ENCODE measurements around the gene CDH13.

CDH13 gene

DNA sequence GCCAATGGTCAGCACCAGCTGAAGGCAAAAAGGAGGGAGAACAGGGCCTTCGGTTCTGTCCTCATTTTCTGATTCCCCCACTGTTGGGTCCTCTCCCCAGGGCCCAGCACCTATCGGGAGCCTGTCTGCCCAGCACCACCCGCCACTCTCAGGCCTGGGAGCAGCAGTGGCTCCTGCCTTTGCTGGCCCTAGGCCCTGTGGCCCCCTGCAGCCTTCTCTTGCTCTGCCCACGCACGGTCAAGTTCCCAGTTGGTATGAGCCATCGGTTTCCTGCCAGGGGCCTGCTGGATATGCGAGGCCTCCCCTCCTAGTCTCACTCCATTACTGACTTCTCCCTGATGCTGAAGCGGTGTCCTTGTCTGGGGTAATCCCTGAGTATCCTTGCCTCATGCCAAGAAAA lies 1218.5 kb downstream of the CDH13 start:
- ATAC-seq: no peak
- TF ChIP-seq ESRRG (CRISPR knock-in tag; IDR thresholded peaks at IDR 0.05): no peak
- TF ChIP-seq ISL1 (CRISPR knock-in tag; IDR thresholded peaks at IDR 0.05): no peak
- TF ChIP-seq, protein P1, sequence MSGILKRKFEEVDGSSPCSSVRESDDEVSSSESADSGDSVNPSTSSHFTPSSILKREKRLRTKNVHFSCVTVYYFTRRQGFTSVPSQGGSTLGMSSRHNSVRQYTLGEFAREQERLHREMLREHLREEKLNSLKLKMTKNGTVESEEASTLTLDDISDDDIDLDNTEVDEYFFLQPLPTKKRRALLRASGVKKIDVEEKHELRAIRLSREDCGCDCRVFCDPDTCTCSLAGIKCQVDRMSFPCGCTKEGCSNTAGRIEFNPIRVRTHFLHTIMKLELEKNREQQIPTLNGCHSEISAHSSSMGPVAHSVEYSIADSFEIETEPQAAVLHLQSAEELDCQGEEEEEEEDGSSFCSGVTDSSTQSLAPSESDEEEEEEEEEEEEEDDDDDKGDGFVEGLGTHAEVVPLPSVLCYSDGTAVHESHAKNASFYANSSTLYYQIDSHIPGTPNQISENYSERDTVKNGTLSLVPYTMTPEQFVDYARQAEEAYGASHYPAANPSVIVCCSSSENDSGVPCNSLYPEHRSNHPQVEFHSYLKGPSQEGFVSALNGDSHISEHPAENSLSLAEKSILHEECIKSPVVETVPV (CRISPR knock-in tag; IDR thresholded peaks at IDR 0.05): no peak
- no peak for TF ChIP-seq GLIS3 (CRISPR knock-in tag; IDR thresholded peaks at IDR 0.05)
- TF ChIP-seq, protein P2, sequence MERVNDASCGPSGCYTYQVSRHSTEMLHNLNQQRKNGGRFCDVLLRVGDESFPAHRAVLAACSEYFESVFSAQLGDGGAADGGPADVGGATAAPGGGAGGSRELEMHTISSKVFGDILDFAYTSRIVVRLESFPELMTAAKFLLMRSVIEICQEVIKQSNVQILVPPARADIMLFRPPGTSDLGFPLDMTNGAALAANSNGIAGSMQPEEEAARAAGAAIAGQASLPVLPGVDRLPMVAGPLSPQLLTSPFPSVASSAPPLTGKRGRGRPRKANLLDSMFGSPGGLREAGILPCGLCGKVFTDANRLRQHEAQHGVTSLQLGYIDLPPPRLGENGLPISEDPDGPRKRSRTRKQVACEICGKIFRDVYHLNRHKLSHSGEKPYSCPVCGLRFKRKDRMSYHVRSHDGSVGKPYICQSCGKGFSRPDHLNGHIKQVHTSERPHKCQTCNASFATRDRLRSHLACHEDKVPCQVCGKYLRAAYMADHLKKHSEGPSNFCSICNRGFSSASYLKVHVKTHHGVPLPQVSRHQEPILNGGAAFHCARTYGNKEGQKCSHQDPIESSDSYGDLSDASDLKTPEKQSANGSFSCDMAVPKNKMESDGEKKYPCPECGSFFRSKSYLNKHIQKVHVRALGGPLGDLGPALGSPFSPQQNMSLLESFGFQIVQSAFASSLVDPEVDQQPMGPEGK (CRISPR knock-in tag; IDR thresholded peaks at IDR 0.05; ENCODE audit: borderline replicate concordance): no peak
- TF ChIP-seq, protein P3, sequence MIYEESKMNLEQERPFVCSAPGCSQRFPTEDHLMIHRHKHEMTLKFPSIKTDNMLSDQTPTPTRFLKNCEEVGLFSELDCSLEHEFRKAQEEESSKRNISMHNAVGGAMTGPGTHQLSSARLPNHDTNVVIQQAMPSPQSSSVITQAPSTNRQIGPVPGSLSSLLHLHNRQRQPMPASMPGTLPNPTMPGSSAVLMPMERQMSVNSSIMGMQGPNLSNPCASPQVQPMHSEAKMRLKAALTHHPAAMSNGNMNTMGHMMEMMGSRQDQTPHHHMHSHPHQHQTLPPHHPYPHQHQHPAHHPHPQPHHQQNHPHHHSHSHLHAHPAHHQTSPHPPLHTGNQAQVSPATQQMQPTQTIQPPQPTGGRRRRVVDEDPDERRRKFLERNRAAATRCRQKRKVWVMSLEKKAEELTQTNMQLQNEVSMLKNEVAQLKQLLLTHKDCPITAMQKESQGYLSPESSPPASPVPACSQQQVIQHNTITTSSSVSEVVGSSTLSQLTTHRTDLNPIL (CRISPR knock-in tag; IDR thresholded peaks at IDR 0.05; ENCODE audit: low read depth): no peak
- TF ChIP-seq ZFP30 (CRISPR knock-in tag; IDR thresholded peaks at IDR 0.05): no peak
- no peak for TF ChIP-seq RARB (CRISPR knock-in tag; IDR thresholded peaks at IDR 0.05)
- no peak for TF ChIP-seq TOX (CRISPR knock-in tag; IDR thresholded peaks at IDR 0.05; ENCODE audit: borderline replicate concordance)
- TF ChIP-seq OSR1 (CRISPR knock-in tag; IDR thresholded peaks at IDR 0.05): no peak
- no peak for TF ChIP-seq TCF4 (CRISPR knock-in tag; IDR thresholded peaks at IDR 0.05; ENCODE audit: borderline replicate concordance)
- no peak for TF ChIP-seq ZC3H10 (CRISPR knock-in tag; IDR thresholded peaks at IDR 0.05)
- TF ChIP-seq ZNF8 (CRISPR knock-in tag; IDR thresholded peaks at IDR 0.05): no peak
- TF ChIP-seq ZNF565 (CRISPR knock-in tag; conservative IDR thresholded peaks at IDR 0.05; ENCODE audit: low read depth): no peak
- no peak for TF ChIP-seq BACH2 (CRISPR knock-in tag; IDR thresholded peaks at IDR 0.05; ENCODE audit: borderline replicate concordance)

DNA sequence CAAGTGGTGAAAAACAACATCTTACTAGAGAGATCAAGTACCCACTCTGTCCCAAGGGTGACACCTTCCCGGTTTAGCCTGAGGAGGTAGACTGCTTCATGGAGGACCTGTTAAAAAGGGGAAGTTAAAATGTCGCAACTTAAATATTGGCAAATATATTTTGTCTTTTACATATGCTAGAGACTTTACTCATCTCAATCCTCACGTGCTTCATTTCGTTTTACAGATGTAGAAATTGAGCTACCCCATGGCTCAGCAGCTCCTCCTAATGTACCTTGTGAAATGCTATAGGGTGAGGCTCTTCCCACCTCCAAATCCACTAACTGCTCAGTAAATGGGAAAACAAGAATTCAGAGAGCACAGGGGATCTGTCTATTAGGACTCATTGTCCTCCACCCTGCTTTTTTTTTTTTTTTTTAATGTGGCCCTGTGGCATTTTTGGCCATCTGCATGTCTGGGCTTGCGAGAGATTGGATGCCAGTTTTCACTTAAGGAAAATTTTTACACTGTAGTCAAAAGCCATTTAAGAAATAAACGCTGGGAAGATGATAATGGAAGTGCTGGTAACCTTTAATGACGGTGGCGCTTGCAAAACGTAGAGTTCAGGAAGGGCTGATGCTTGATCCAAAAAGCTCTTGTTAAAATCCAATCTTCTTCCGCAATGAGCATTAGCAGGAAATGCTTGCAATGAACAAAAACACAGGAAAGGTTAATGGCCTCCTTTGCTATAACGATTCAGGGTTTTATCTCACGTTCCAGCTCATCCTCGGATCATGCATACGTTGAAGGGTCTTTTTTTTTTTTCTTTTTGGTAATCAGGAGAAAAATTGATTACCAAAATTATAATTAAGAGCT lies 1220.8 kb downstream of the CDH13 start:
- no peak for ATAC-seq
- TF ChIP-seq PPARA (CRISPR knock-in tag; IDR thresholded peaks at IDR 0.05; ENCODE audit: borderline replicate concordance) (no peak), OSR1 (CRISPR knock-in tag; IDR thresholded peaks at IDR 0.05) (no peak), CSDC2 (CRISPR knock-in tag; IDR thresholded peaks at IDR 0.05) (no peak), ZFP3 (CRISPR knock-in tag; IDR thresholded peaks at IDR 0.05) (no peak), ZNF8 (CRISPR knock-in tag; IDR thresholded peaks at IDR 0.05) (no peak), ZC3H10 (CRISPR knock-in tag; IDR thresholded peaks at IDR 0.05) (no peak), TCF4 (CRISPR knock-in tag; IDR thresholded peaks at IDR 0.05; ENCODE audit: borderline replicate concordance) (no peak), ISL1 (CRISPR knock-in tag; IDR thresholded peaks at IDR 0.05) (no peak)
- TF ChIP-seq, protein P4, sequence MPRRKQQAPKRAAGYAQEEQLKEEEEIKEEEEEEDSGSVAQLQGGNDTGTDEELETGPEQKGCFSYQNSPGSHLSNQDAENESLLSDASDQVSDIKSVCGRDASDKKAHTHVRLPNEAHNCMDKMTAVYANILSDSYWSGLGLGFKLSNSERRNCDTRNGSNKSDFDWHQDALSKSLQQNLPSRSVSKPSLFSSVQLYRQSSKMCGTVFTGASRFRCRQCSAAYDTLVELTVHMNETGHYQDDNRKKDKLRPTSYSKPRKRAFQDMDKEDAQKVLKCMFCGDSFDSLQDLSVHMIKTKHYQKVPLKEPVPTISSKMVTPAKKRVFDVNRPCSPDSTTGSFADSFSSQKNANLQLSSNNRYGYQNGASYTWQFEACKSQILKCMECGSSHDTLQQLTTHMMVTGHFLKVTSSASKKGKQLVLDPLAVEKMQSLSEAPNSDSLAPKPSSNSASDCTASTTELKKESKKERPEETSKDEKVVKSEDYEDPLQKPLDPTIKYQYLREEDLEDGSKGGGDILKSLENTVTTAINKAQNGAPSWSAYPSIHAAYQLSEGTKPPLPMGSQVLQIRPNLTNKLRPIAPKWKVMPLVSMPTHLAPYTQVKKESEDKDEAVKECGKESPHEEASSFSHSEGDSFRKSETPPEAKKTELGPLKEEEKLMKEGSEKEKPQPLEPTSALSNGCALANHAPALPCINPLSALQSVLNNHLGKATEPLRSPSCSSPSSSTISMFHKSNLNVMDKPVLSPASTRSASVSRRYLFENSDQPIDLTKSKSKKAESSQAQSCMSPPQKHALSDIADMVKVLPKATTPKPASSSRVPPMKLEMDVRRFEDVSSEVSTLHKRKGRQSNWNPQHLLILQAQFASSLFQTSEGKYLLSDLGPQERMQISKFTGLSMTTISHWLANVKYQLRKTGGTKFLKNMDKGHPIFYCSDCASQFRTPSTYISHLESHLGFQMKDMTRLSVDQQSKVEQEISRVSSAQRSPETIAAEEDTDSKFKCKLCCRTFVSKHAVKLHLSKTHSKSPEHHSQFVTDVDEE (CRISPR knock-in tag; IDR thresholded peaks at IDR 0.05): no peak
- TF ChIP-seq, protein P2 (CRISPR knock-in tag; IDR thresholded peaks at IDR 0.05; ENCODE audit: borderline replicate concordance): no peak
- TF ChIP-seq, protein P5, sequence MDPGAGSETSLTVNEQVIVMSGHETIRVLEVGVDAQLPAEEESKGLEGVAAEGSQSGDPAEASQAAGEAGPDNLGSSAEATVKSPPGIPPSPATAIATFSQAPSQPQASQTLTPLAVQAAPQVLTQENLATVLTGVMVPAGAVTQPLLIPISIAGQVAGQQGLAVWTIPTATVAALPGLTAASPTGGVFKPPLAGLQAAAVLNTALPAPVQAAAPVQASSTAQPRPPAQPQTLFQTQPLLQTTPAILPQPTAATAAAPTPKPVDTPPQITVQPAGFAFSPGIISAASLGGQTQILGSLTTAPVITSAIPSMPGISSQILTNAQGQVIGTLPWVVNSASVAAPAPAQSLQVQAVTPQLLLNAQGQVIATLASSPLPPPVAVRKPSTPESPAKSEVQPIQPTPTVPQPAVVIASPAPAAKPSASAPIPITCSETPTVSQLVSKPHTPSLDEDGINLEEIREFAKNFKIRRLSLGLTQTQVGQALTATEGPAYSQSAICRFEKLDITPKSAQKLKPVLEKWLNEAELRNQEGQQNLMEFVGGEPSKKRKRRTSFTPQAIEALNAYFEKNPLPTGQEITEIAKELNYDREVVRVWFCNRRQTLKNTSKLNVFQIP (CRISPR knock-in tag; IDR thresholded peaks at IDR 0.05; ENCODE audit: borderline replicate concordance, low read depth): no peak

All from SK-N-SH treated with all-trans-retinoic acid at 6 μM for 48 hours (cell line).